HuH-7.5 (cell line): ENCODE data around the gene NLGN1.
A peak's percentile ranks its signal among the peaks of the same experiment; 100 is the strongest.
"Not testable (repeated sequence)": the region's sequence is repeated elsewhere in the genome, so short reads cannot be mapped to it uniquely, and the experiment has no call there.

ENCODE experiments used
- DNase-seq: peaks from one replicate; pipeline ENCODE4 v3.0.0; 2011; ENCODE audit warnings: low spot score

NLGN1 gene

DNA sequence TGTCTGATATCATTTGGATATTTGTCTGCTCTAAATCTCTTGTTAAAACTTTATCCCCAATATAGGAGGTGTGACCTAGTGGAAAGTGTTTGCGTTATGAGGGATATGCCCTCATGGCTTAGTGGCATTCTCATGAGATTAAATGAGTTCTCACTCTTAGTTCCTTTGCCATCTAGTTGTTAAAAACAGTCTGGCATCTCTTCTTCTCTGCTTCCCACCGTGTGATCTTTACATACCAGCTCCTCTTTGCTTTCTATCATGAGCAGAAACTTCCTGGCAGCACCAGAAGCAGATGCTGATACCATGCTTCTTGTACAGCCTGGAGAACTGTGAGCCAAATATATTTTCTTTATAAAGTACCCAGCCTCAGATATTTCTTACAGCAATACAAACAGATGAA is 33.0 kb downstream of the NLGN1 start:
- DNase-seq: no peak

DNA sequence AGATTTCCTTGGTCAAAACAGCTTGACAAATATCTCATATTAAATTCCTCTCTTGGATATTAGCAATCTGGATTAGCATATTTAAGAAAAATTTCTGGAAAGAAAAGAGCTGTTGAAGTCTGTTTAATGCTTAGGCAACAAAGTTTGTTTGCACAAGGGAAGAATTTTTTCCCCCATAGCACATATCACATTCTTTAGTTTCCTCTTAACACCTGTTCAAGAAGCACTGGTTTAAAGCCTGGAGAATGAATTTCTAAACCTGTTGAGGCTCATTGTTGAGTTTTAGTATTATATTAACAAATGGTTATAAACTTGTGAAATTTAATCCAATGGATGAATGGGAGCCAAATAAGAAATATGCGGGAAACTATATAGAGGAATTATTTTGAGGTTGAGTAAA is 41.5 kb downstream of the NLGN1 start:
- DNase-seq: no peak

DNA sequence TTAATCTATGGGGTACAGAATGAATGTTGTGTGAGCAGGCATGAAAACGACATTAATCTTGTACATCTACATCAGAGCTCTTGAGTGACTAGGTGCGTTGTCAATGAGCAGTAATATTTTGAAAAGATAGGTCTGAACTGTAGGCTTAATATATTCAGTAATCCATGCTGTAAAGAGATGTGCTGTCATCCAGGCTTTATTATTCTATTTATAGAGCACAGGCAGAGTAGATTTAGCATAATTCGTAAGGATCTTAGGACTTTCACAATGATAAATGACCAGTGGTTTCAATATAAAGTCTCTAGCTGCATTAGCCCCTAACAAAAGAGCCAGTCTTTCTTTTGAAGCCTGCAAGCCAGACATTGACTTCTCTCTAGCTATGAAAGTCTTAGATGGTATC is 43.0 kb downstream of the NLGN1 start:
- no peak for DNase-seq

DNA sequence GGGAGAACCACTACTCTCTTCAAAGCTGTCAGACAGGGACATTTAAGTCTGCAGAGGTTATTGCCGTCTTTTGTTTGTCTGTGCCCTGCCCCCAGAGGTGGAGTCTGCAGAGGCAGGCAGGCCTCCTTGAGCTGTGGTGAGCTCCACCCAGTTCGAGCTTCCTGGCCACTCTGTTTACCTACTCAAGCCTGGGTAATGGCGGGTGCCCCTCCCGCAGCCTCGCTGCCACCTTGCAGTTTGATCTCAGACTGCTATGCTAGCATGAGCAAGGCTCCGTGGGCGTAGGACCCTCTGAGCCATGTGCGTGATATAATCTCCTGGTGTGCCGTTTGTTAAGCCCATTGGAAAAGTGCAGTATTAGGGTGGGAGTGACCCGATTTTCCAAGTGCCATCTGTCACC is 54.0 kb downstream of the NLGN1 start:
- DNase-seq: not testable (repeated sequence)

DNA sequence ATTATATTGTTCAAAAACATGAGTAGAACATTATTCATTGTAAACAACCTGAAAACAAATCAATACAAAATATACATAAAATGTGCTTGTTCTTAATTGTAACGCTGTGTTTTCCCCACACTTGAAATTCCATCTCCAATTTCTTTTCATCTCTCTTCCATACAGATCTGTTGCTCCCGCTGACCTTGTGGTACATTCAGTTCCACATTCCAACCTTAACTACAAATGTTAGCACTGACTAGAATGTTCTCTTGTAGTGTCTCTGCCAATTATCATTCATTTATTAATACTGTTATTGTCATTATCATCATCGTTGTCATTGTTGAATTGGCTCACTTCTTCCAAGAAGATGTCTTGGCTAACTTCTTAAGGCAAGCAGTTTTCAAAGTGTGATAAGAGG is 65.7 kb downstream of the NLGN1 start:
- no peak for DNase-seq

DNA sequence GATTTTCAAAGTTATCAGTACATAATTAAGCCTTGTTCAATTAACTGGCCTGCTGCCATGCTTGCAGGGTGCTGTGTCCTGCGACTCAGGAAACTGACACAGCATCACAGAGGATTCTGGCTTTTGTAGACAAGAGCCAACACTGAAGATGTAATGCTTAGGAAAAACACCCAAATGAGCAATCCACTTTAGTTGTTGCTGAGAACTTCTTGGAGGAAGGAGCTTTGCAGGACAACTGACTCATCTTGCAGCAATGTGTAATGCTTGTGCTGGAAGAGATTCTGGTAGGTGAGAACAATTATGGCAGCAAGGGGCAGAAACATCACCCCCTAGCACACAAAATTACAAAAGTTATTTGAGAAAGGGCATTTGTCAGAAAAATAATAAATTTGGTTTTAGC is 67.6 kb downstream of the NLGN1 start:
- DNase-seq: no peak

DNA sequence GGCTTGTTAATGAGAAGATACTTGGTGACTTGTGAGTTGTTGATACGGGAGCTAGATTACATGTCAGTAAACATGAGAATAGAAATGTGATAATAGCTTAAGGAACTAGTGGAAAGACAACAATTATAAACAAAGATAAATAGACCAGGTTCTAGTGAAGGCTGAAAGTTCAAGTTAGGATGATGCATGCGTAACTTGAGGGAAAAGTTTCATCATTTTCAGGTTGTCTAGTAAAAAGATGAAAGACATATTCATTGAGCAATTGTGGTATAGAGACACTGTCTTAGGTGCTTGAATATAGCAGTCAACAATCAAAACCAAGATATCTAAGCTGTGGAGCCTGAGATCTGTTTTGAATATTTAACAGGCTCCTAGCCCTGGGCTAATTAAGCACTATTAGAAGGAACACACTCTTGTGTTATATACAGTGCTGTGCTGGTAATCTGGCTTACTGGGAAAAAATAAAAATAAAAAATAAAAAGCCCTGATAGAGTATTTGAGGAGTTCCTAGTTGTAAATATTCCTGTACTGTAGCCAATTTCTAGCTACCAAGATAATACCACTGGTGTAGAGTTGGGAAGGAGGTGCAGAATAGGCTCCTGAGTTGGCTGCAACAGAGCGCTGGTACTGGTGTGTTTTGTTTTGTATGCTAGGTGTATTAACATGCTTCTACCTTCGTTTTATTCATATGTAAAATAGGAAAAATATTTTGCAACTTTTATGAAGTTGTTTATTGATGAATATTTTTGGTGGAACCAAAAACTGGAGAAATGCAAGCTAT is 68.5 kb downstream of the NLGN1 start:
- no peak for DNase-seq

DNA sequence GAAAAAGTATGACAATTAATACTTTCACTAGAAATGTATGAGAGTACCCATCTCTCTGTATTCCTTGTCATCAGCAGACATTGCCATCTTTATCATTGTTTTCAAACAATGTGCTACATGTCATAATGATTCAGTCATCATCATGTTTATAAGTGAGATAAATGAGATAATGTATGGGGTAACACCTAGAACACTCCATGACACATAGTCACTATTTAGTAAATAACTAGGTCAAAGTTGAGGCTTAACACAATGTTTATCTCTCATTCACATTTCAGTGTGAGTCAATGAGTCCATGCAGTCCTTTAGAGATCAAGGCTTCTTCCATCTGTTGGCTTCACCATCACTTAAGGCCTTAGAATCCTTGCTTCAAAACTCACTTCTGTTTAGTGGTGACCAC is 70.0 kb downstream of the NLGN1 start:
- DNase-seq: no peak

DNA sequence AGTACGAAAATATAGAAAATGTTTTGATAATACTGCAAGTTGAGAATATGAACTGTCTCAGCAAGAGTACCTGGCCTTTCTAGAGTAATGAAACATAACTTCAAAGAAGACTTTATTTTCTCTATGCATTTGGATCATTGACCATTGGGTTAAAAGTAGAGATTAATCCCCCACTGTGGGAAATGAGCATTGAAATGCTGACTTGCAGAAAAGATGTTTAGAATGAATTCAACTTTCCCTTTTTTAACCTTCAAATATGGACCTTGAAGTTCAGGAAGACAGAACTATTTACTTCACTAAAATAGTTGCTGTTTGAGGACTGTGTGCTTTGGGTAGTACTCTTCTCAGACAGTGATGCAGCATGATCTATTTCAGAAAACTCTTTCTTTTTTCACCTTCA is 75.7 kb downstream of the NLGN1 start:
- DNase-seq: no peak

DNA sequence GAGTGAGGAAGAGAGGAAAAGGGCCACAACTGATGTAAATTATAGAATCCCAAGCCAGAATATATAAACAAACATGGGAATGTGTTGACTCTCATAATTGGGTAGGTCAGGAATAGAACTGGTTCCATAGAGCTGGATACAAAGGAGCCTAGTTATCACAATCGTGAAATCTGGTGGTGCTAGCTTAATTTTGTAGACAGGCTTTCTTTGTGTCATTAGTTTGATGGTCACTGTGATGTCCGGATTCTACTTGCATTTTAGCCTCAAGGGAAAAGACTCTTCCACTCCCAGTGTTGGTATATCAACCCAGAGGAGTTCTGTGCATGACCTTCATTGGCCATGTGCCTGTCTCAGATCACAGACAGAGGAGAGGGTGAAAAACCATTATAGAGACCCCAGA is 81.8 kb downstream of the NLGN1 start:
- DNase-seq: no peak

DNA sequence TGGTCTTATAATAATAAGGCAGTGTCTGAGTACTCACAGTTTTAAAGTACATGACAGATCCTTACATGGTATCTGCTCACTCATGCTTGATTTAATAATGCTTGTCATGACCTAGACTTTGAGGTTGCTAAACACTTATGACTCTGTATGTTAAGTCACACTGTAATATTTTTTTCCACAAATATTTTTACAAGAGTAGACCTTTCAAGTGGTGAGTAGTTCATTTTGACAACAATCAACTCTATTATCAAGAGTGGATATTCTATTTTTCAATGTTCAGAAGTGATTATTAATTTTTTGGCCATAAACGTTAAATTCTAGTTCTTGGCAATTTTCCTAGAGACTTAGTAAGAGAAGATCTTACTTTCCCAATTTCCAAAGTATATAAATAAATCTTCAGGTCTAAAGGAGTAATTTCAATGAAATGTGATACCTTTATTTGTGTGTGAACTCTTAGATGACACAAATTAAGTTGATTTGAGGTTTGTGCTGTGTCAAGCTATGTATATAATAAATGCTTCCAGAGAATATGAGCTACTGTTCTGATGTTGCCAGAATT is 104.5 kb downstream of the NLGN1 start:
- no peak for DNase-seq

DNA sequence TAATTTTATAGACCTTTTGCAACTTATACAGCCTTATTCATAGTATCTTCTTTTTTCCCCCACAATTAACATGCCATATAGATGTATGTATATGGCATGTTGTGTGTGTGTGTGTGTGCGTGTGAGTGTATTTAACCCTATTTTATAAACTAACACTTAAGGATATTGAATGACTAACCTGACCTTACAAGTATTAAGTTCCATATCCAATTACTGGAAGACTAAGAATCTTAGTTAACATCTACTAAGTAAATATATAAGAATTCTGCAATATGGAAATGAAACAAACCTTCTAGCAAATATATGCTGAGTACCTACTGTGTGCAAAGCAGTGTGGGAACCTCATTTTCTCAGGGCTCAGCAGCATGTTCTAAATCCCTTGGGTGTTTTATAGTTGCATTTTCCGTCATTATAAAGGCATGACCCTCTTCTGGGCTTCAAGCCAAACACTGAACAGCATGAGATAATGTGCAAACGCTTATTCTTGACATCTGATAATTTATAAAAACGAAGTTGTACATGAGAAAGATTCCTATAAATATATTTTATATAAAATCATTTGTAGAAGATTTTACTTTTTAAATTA is 105.5 kb downstream of the NLGN1 start:
- no peak for DNase-seq

DNA sequence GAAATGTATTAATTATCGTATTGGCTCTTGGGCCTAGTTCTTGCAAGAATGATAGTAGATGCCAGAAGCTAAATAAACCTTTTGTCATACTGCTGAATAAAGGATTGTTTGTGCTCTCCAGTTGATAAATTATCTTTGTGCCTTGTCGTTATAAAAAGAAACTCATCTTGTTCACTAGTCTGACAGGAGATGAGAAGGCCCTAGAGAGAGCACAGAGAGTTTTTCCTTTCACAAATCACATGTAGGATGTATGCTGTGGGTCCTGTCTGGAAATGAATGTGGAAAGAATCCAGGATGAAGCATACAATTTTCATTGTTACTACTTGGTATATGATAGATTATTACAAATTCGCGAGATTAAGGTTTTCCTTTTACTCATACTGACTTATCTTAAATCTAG is 113.0 kb downstream of the NLGN1 start:
- DNase-seq: no peak

DNA sequence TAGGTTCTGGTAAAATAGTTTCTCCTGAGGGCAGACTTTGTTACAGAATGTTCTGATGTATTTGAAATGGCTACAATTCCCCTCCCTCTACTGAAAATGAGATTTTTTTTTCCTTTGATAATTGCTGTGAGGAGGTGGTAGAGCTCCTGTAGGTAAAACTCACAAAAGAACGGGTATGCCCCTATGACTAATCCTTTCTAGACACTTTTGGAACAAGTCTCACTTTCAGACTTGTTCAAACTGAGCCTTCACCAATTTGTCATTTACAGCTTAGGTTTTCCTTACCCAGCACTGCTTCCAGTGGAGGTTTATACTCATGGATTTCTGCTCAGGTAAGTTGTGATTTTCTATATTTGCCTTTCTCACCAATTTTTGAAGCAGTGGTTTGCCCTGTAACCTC is 115.6 kb downstream of the NLGN1 start:
- no peak for DNase-seq

DNA sequence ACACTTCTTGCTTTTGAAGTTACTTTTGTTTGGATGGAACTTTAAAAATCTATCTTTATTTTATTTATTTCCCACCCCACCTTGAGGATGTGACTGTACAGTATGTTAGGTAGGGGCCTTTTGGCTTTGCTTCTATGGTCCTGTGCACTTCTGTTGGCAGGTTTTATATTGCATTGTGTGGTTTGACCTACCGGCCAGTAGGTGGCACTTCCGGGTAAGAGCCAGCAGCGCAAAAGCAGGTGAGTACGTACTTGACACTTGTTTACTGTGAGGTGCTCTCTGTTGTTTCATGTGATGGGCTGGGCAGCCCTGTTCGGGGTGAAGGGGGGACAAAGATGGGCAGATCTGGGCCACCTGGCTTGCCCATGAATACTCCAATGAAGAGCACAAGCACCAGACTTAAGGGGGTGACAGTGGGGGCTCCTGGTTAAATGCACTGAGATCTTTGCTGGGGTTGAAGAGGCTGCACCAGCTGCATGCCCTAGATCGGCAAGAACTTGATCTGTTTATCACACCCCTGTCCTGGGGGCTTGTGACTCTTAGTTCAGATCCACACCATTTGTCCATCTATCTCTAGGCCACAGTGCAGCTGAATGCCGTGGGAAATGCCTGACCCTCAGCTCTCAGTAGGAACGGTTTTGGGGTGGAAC is 131.6 kb downstream of the NLGN1 start:
- DNase-seq: peak; percentile 9

DNA sequence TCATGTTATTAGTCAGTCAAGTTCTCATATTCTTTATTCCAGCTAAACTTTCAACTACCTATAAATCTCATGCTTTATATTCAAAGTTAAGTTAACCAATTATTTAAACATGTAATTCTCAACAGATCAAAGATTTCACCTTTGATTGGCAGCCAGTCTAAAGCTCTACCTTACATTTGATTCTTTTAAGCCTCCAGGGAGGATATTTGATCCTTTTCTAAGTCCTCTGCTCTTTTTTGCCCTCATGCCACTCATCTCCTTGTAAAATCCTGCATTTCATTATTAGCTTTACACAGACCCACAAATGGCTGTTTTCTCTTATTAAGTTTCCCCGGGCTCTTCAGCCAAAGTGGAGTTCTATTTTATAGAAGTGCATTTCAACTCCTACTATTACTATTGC is 134.1 kb downstream of the NLGN1 start:
- DNase-seq: no peak

DNA sequence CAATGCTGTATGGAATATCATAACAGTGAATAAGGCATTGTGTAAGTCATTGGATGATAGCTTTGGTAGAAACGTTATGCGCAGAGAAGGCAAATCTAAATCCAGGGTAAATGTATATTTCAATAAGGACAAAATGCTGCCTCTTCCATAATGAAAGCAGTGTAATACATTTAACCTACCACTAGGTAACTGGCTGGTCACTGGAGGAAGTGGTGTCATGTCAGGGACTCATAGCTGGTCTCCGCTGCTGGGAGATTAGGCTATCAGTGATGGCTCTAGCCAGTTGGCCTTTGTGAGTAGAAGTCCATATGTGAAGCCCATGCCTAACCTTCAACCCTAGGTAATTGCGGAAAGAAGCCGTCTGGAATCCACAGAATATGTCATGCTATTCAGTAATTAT is 140.9 kb downstream of the NLGN1 start:
- DNase-seq: no peak

DNA sequence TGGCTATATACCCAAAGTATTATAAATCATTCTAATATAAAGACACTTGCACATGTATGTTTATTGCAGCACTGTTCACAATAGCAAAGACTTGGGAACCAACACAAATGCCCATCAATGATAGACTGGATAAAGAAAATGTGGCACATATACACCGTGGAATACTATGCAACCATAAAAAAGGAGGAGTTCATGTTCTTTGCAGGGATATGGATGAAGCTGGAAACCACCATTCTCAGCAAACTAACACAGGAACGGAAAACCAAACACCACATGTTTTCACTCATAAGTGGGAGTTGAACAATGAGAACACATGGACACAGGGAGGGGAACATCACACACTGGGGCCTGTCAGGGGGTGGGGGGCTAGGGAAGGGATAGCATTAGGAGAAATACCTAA is 148.0 kb downstream of the NLGN1 start:
- not testable (repeated sequence) for DNase-seq

DNA sequence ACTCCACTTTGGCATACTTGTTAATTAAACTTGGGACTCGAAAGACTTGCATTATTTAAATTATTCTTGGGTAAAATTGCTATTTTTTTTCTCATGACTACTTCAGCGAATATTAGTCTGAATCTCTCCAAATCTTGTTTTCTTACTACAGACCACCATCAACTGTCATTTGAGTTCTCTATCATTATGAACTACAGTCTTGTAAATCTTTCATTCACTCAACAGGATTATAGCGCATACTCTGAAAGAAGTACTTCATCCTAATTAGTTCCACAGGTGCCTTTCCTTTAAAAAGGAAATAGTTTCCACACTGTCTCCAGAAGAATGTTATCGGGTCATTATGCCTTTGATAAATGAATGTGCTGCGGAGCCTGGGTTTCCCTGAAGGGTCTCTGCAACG is 149.5 kb downstream of the NLGN1 start:
- DNase-seq: no peak

DNA sequence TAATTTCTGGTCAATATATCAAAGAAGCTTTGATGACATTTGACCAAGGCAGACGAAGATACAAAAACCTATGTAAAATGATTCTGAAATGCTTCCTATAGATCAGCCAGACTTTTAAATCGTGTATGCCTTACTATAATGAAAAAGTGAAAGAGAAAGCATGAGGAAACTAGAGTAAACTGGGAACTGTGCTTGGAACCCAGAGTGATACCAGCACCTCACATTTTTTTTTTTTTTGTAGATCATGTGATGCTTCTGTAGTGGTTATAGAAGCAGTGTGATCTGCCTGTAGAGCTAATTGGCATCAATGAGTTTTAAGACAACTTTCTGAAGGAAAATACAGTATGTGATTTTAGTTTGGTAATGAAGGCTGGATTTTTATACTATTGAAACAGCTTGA is 150.7 kb downstream of the NLGN1 start:
- no peak for DNase-seq

DNA sequence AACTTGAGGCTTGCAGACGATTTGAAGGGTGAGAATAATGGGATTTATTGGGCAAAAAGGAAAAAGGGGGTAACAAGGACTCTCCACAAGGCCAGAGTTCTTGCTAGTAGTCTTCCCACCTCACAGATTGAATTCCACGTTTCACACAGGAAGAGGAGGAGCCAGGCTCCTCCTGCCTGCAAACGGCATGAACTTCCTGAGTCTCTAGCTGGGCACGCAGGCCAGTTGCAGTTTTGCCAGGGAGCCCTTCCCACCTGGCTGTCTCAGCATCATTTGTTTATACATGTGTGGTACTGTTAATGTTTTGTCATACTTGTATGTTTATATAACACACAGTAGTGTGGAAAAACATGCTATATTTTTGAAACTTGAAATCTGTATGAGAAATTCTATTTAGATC is 155.0 kb downstream of the NLGN1 start:
- no peak for DNase-seq

DNA sequence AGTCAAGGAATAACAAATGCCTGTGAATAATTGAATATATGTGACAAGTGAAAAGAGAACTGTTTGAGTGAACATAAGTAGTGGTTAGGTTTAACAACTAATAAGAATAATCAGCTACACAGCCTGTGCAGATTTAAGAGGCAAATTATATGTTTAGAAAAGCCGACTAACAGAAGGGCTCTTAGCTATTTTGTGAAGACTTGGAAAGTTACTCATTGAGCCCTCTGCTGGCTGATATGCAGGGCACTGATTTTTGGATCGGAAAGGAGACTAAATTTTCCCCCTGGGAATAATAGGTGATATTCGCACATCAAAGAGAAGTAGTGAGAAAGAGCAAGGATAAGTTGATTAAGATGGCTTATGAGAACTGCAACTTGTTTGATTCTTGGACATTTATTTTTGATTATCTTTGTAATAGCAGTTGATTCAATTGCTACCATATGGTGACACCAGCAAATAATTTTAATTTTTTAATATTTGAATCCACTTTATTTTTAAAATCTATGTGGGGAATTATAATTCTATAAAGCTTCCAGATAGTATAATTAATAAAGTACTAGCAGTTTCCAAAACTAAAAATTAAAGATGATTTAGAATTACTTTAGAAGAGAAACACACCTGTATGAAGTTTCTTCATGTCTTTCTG is 156.2 kb downstream of the NLGN1 start:
- no peak for DNase-seq

DNA sequence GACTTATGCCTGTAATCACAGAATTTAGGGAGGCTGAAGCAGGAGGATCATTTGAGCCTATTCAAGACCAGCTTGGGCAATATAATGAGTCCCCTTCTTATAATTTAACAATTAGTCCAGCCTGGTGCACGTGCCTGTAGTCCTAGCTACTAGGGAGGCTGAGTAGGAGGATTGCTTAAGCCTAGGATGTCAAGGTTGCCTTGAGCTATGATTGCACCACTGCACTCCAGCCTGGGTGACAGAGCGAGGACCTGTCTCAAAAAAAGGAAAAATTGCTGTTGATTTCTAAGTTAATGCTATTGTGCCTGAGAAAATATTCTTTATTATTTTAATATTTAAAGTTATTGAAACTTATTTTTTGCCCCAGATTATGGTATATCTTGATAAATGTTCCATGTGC is 159.0 kb downstream of the NLGN1 start:
- DNase-seq: no peak
